ENCODE data around the gene TNFSF8. TPM values are rescaled to one million over a fixed set of nuclear protein-coding genes. Genes with fewer than 3 reads are reported as not detected.

Gene TNFSF8
- total RNA-seq, 1 donor from 2014 or later: 150 TPM

DNA sequence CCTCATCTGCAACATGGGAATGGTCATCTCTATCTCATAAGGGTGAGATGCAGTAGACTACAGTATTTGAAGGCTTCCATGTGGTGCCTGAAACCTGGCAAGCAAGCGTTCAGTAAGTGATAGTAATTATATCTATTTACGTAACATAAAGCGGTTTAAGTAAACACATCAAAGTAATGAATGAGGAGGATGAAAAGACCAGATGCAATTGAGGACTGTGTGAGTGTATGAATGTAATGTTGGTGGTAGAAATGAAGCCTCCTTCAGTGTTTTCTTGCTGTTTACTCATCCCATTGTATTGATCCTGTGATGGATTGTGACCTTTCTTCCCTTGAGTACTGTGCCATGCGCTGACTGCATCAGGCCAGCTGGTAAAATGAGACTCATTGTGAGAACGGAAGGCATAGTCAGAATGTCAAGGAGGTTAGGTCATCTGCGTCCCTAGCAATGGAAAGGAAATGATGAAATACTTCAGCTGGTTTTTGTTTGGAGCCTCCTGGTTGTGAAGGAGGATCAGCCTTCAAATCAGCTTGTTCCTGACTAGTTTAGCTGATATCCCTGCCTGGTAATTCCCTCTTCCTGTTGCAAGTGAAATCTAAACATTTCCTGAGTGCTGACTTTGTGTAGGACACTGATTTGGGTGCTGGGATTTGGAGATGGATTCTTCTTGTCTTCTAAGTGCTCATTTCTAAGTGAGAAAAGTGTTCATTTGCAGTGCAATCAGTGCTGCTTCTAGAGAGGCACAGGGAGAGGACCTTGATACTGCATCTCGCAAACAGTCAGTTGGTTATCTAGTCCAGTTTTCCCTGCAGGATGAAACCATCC lies 35.6 kb downstream of the TNFSF8 start:
- H3K27me3 Mint-ChIP-seq: no peaks in the 10 kb centered on the region
- peak overlapping the region; percentile 32 for H3K4me3 Mint-ChIP-seq
- H3K36me3 Mint-ChIP-seq (ENCODE audit: low read depth): peaks cover 47% of the 10 kb centered on the region
- peaks cover 49% of the 10 kb centered on the region for H3K4me1 Mint-ChIP-seq
- peaks cover 13% of the 10 kb centered on the region for H3K9me3 Mint-ChIP-seq
- peak overlapping the region; percentile 89 for H3K27ac Mint-ChIP-seq
- intact Hi-C loops (cut with micrococcal nuclease): loop anchor here (1.0 to 2.0 kb wide), 5 partner anchors 13 to 312 kb away; partner anchors contain the start of gene TNFSF15
- peak; percentile 83 for DNase-seq

DNA sequence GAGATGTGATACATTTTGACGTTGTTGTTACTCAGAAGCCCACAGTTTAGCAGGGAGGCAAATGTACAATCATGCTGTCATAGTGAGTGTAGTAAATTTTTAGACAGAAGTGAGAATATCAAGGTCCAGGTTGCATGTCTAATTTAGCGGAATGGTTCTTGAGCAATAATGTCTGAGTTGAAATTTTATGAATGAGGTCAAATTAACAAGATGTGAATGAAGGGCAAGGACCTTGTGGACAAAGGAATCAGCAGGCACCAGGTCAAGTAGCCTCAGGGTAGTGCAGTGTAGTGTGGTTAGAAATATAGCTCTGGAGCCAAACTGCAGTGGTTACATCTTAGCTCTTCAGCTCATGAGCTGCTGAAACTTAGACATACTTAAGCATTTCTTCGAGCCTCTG lies 36.2 kb downstream of the TNFSF8 start:
- Mint-ChIP-seq H3K4me3 (peak overlapping the region; percentile 32), H3K27me3 (no peaks in the 10 kb centered on the region), H3K36me3 (ENCODE audit: low read depth) (peaks cover 47% of the 10 kb centered on the region), H3K4me1 (peaks cover 55% of the 10 kb centered on the region), H3K9me3 (peaks cover 13% of the 10 kb centered on the region), H3K27ac (peak overlapping the region; percentile 89)
- intact Hi-C loops (cut with micrococcal nuclease): loop anchor here (1.0 to 2.0 kb wide), 4 partner anchors 14 to 203 kb away; partner anchors contain the start of gene TNFSF15
- DNase-seq: no peak

DNA sequence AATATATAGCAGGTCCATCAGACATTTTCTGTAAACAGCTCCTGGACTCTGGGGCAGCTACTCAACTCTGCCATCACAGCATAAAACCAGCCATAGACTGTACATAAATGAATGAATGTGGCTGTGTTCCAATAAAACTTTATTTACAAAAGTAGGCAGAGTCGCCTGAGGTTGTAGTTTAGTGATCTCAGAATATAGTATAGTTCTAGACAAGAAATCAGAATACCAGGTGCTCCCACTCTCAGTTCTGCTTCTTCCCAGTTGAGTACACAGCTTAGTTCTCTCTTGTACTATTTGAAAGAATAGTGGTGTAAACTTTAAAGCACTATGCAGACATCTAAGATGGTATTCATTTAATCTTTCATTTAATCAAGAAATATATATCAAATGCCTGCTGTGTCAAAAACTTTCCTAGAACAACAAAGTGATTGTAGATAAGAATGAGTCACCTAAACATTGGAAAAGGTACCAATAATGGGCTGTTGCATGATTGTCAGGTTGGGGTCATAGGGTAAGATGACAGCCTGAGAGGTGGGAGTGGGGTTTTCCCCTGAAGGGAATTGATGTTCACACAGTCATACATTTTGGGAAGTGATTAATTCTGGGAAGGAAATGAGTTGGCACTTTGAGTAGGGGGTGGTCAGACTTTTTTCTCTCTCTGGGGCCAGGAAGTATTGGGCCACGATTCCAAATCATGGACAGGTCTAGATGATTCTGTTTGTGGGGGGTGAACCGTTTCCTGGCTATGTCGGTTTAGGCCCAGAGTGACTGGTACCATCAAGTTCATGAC lies 37.0 kb downstream of the TNFSF8 start:
- Mint-ChIP-seq H3K27me3 (no peaks in the 10 kb centered on the region), H3K4me1 (peaks cover 63% of the 10 kb centered on the region), H3K4me3 (peak overlapping the region; percentile 5), H3K27ac (peak overlapping the region; percentile 89), H3K36me3 (ENCODE audit: low read depth) (peaks cover 50% of the 10 kb centered on the region), H3K9me3 (peaks cover 13% of the 10 kb centered on the region)
- intact Hi-C loops (cut with micrococcal nuclease): loop anchor here (1.0 to 2.0 kb wide), 6 partner anchors 9 to 202 kb away; partner anchors contain the start of gene TNFSF15
- no peak for DNase-seq

DNA sequence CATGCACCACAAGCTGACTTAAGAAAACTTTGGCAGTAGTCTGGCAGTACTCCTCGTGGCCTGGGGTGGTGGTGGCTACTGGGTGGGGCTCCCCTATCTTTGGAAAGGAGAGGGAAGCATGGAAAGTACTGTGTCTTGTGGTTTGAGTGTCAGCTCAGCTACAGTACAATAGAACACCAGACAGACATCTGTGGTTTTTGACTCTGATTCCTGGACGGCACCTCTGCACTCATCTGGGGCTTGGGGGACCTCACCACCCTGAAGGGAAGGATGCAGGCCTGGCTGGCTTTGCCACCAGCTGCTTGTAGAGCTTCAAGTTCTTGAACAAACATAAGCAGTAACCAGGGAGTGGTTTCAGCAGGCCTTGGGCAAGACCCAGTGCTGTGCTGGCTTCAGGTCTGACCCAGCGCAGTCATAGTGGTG lies 40.6 kb downstream of the TNFSF8 start:
- peak; percentile 75 for DNase-seq
- peaks cover 48% of the 10 kb centered on the region for H3K36me3 Mint-ChIP-seq (ENCODE audit: low read depth)
- peak overlapping the region; percentile 81 for H3K27ac Mint-ChIP-seq
- intact Hi-C loops (cut with micrococcal nuclease): no loop called here
- H3K9me3 Mint-ChIP-seq: peaks cover 16% of the 10 kb centered on the region
- no peaks in the 10 kb centered on the region for H3K27me3 Mint-ChIP-seq
- H3K4me3 Mint-ChIP-seq: peak overlapping the region; percentile 16
- H3K4me1 Mint-ChIP-seq: peaks cover 48% of the 10 kb centered on the region

DNA sequence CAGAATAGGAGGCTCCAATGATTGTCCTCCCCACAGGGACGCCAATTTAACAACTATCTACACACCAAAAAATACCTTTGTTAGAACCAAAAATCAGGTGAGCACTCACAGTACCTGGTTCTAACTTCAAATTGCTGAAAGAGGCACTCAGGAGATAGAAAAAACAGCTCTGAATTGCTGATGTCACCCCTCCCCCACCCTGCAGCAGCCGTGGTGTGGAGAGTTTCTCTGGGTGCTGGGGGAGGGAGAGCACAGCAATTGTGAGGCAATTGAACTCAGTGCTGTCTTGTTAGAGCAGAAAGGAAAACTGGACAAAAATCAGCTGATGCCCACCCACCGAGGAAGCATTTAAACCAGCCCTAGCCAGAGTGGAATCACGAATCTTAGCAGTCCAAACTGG lies 41.8 kb downstream of the TNFSF8 start:
- Mint-ChIP-seq H3K9me3 (peaks cover 24% of the 10 kb centered on the region), H3K27ac (no peak overlapping the region), H3K36me3 (ENCODE audit: low read depth) (peaks cover 44% of the 10 kb centered on the region), H3K4me1 (peaks cover 36% of the 10 kb centered on the region), H3K4me3 (no peak overlapping the region), H3K27me3 (no peaks in the 10 kb centered on the region)
- DNase-seq: peak; percentile 69
- intact Hi-C loops (cut with micrococcal nuclease): no loop called here

DNA sequence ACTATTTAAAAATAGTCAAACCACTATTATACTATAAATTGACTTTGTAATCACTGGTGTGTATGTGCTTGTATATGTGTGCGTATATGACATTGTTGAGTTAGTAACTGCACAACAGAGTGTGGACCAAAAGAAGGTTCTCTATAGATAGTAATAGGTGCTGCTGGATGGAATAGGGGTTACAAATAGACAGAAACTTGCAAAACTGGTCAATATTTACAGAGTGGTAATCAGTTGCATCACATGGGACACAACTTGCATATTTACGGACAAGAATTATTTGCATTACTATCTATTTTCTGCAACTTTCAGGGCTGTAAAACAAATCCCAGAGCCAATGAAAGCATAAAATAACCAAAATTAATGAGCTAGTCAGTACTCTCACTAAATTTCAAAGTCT lies 42.4 kb downstream of the TNFSF8 start:
- Mint-ChIP-seq H3K27me3 (no peaks in the 10 kb centered on the region), H3K27ac (no peak overlapping the region), H3K36me3 (ENCODE audit: low read depth) (peaks cover 37% of the 10 kb centered on the region), H3K4me3 (no peak overlapping the region), H3K9me3 (peaks cover 24% of the 10 kb centered on the region), H3K4me1 (peaks cover 30% of the 10 kb centered on the region)
- intact Hi-C loops (cut with micrococcal nuclease): no loop called here
- DNase-seq: no peak

DNA sequence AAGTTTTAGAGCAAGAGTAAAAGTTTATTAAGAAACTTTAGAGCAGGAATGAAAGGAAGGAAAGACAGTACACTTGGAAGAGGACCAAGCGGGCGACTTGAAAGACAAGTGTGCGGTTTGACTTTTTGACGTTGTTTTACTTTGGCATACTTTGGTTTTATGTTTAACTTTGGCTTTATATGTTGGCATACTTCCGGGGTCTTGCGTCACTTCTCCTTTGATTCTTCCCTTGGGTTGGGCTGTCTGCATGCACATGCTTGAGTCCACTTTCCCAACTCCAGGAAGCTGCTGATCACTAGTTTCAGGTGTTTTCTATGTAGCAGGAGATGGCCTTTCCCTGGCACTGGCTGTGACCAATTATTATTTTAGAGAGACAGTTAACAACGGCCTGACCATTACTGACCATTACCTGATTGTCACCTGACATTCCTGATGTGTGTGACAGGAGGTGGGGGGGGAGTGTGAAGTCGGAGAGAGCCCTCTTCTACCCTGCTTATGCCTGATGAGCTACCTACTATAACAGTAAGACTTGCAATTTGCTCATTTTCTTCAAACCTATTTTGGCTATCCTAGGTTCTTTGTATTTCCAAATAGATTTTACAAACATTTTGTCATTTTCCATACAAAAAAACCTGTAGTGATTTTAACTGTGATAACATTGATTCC lies 45.5 kb downstream of the TNFSF8 start:
- Mint-ChIP-seq H3K4me3 (no peak overlapping the region), H3K36me3 (ENCODE audit: low read depth) (peaks cover 17% of the 10 kb centered on the region), H3K4me1 (peaks cover 15% of the 10 kb centered on the region), H3K27me3 (no peaks in the 10 kb centered on the region), H3K27ac (no peak overlapping the region), H3K9me3 (peaks cover 15% of the 10 kb centered on the region)
- no peak for DNase-seq
- intact Hi-C loops (cut with micrococcal nuclease): no loop called here

DNA sequence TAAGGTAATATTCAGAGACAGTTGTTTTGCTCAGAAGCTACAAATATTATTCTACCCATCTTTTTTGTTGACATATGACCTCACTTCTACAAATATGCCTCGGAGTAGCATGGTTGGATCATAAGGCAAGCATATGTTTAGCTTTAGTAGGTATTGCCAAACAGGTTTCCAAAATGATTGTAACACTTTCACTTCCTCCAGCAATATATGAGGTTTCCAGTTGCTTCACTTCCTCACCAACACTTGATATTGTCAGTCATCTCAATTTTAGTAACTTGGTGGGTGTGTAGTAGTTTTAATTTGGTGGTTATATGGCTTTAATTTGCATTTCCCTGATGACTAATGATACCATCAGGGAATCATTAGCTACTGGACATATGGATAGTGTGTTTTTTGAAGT lies 46.7 kb downstream of the TNFSF8 start:
- Mint-ChIP-seq H3K4me1 (peaks cover 3% of the 10 kb centered on the region), H3K36me3 (ENCODE audit: low read depth) (peaks cover 13% of the 10 kb centered on the region), H3K27ac (no peak overlapping the region), H3K4me3 (no peak overlapping the region), H3K9me3 (peaks cover 15% of the 10 kb centered on the region), H3K27me3 (no peaks in the 10 kb centered on the region)
- intact Hi-C loops (cut with micrococcal nuclease): no loop called here
- no peak for DNase-seq

DNA sequence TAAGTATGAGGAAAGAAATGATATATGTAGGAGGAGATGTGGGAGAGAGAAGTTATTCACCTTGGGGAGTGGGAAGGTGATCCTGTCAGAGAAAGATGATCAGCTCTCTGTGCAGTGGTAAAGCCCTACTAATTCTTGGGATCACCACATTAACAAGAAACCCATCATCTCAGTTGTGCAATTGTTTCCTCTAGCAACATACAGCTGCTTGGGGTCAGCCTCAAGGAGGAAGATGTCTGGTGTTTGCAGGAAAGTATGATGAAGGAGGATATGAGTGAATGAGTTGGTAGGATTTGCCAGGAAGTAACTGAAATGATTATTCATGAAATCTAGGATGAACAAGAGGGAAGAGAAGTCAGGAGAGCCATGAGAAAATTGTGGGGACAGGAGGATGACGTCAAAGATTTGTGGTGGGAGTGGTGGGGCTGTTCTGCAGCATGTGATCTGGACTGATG lies 50.1 kb downstream of the TNFSF8 start:
- H3K4me3 Mint-ChIP-seq: no peak overlapping the region
- DNase-seq: no peak
- peaks cover 26% of the 10 kb centered on the region for H3K9me3 Mint-ChIP-seq
- intact Hi-C loops (cut with micrococcal nuclease): loop anchor here (2.0 kb wide), 1 partner anchor 20 kb away; no protein-coding TSS in a partner anchor
- H3K27me3 Mint-ChIP-seq: no peaks in the 10 kb centered on the region
- H3K27ac Mint-ChIP-seq: no peak overlapping the region
- peaks cover 19% of the 10 kb centered on the region for H3K36me3 Mint-ChIP-seq (ENCODE audit: low read depth)
- no peaks in the 10 kb centered on the region for H3K4me1 Mint-ChIP-seq

DNA sequence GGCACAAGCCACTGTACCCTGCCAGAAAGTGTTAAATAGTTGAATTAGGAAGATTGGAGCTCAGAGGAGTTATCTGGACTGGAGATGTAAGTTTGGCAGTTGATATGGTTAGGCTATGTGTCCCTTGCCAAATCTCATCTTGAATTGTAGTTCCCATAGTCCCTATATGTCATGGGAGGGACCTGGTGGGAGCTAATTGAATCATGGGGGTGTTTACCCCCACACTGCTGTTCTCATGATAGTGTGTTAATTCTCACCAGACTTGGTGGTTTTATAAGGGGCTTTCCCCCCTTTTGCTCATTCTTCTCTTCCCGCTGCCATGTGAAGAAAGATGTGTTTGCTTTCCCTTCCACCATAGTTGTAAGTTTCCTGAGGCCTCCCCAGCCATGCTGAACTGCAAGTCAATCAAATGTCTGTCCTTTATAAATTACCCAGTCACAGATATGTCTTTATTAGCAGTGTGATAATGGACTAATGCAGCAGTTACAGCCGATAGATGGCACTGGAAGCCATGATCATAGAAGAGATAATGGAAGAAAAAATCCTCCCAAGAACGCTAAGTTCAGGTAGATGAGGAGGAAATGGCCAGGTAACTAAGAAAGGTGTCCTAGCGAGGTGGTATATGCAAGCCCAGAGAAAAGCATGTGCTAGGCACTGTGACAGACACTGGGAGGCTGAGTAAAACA lies 51.4 kb downstream of the TNFSF8 start:
- H3K27ac Mint-ChIP-seq: no peak overlapping the region
- no peak for DNase-seq
- H3K27me3 Mint-ChIP-seq: no peaks in the 10 kb centered on the region
- H3K9me3 Mint-ChIP-seq: peaks cover 20% of the 10 kb centered on the region
- intact Hi-C loops (cut with micrococcal nuclease): no loop called here
- no peak overlapping the region for H3K4me3 Mint-ChIP-seq
- no peaks in the 10 kb centered on the region for H3K4me1 Mint-ChIP-seq
- peaks cover 25% of the 10 kb centered on the region for H3K36me3 Mint-ChIP-seq (ENCODE audit: low read depth)

DNA sequence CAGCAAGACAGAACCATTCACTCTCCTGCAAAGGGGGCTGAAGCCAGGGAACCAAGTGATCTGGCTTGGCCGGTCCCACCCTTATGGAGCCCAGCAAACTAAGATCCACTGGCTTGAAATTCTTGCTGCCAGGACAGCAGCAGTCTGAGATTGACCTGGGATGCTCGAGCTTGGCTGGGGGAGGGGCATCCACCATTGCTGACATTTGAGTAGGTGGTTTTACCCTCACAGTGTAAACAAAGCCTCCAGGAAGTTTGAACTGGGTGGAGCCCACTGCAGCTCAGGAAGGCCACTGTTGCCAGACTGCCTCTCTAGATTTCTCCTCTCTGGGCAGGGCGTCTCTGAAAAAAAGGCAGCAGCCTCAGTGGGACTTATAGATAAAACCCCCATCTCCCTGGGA lies 60.5 kb downstream of the TNFSF8 start:
- DNase-seq: peak; percentile 77
- H3K4me1 Mint-ChIP-seq: peaks cover 16% of the 10 kb centered on the region
- peak overlapping the region; percentile 26 for H3K4me3 Mint-ChIP-seq
- H3K27me3 Mint-ChIP-seq: no peaks in the 10 kb centered on the region
- peaks cover 23% of the 10 kb centered on the region for H3K9me3 Mint-ChIP-seq
- peaks cover 46% of the 10 kb centered on the region for H3K36me3 Mint-ChIP-seq (ENCODE audit: low read depth)
- intact Hi-C loops (cut with micrococcal nuclease): no loop called here
- H3K27ac Mint-ChIP-seq: no peak overlapping the region

DNA sequence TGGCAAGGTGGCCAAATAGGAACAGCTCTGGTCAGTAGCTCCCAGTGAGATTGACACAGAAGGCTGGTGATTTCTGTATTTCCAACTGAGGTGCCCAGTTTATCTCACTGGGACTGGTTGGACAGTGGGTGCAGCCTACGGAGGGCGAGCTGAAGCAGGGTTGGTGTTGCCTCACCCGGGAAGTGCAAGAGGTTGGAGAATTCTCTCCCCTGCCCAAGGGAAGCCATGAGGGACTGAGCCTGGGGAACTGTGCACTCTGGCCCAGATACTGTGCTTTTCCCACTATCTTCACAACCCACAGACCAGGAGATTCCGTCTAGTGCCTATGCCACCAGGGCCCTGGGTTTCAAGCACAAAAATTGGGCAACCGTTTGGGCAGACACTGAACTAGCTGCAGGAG lies 61.0 kb downstream of the TNFSF8 start:
- H3K4me1 Mint-ChIP-seq: peaks cover 16% of the 10 kb centered on the region
- H3K9me3 Mint-ChIP-seq: peaks cover 27% of the 10 kb centered on the region
- no peak overlapping the region for H3K4me3 Mint-ChIP-seq
- intact Hi-C loops (cut with micrococcal nuclease): no loop called here
- no peak for DNase-seq
- H3K27ac Mint-ChIP-seq: peak overlapping the region; percentile 37
- no peaks in the 10 kb centered on the region for H3K27me3 Mint-ChIP-seq
- H3K36me3 Mint-ChIP-seq (ENCODE audit: low read depth): peaks cover 45% of the 10 kb centered on the region

DNA sequence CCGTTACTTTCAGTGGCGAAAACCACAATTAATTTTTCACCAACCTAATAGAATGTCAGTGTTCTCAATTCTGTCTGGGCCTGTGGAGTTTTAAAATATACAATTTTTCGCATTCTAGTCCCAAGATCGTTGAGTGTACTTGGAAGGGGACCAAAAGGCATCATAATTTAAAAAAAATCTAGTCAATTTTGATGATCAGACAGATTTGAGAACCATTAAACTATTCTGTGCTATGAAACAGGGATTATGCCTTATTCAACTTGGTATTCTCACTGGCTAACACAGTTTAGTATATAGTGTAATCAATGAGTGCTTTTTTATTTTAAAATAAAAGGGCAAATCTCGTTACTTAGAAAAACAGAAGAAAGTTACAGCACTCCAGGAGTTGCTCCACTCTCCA lies 63.1 kb downstream of the TNFSF8 start:
- H3K4me3 Mint-ChIP-seq: no peak overlapping the region
- no peaks in the 10 kb centered on the region for H3K27me3 Mint-ChIP-seq
- H3K9me3 Mint-ChIP-seq: peaks cover 25% of the 10 kb centered on the region
- no peak overlapping the region for H3K27ac Mint-ChIP-seq
- H3K4me1 Mint-ChIP-seq: peaks cover 13% of the 10 kb centered on the region
- peaks cover 32% of the 10 kb centered on the region for H3K36me3 Mint-ChIP-seq (ENCODE audit: low read depth)
- DNase-seq: no peak
- intact Hi-C loops (cut with micrococcal nuclease): no loop called here
